ENCODE measurements around the gene CALML6. TPM values are rescaled to one million over a fixed set of nuclear protein-coding genes. Genes with fewer than 3 reads are reported as not detected.

The CALML6 gene, protein sequence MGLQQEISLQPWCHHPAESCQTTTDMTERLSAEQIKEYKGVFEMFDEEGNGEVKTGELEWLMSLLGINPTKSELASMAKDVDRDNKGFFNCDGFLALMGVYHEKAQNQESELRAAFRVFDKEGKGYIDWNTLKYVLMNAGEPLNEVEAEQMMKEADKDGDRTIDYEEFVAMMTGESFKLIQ
- total RNA-seq (2022; extraction: Qiagen RNA extraction; ENCODE audit: low read depth), result 0.22 to 0.27 TPM (median 0.25 TPM) in 4 of 5 replicates, not detected in the other

DNA sequence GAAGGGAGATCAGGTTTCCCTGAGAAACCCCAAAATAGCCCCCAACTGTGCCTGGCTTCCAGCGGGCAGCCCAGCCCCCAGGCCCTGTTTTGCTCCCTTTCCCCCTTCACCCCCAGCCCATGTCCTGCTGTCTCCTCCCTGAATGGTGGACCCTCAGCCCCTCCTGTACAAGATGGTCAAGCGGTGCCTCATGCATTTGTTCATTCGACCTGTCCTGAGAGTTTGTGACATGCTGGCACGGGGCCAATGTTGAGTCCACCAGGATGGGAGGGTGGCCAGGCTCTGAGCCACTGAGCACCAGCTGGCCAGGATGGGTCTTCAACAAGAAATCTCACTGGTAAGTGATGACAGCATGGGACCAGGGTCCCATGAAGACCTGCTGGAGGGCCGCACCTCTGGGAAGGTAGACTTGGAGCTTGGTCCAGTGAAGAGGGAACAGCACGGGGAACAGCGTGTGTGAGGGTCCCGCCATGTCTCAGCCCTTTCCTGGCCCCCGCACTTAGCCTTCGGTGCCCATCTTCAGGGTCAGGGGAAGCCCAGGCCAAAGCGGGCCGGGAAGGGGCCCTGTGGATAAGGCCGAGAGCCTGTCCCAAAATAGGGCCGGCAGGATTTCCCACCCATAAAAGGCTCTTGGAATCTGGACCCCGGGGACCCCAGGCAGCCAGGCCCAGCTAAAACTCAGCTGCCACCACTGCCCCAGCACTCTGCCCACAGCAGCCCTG is at the start of gene CALML6:
CALML6 (plus strand) TSS at position 290 of the 722 bp plus-strand sequence; CDS start at position 311, 21 bp downstream.

DNA sequence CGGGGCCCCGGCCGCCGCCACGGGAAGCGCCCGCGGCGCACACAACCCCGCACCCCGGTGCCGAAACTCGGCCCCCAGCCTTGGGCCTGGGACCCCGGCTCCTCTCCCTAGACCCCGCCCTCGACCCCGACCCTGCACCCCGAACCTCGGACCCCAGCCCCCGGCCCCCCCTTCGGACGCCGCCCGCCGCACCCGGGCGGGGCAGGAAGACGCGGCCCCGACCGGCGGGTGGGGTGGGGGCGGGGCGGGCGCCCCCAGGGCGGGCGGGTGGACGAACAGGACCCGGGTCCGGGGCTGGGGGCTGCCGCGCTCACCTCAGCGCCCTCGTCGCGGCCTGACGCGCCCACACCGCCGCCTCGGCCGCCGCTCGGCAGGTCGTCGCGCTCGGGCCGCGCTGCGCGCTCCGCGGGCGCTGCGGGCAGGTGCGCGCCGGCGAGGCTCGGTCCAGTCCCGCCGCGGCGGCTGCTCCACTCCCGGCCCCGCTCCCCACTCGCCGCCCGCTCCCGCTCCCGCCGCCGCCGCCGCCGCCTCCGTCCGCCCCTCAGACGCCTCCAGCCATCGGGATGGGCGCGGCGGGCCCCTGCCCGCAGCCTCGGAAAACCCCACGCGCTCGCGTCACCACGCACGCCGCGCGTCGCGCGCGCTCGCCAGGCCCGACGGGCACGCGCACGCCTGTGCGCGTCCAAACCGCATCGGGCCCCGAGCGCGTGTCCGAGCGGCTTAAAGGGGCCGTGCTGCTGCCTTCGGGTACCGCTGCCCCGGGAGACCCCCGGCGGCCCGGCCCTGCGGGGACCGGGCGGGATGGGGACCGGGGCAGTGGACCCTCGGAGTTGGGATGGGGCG is 24.3 kb upstream of the CALML6 start, which contains the start of gene GNB1:
GNB1 (minus strand) TSS at position 582 of the 843 bp plus-strand sequence. CDS start 65,634 bp downstream, outside the sequence.

DNA sequence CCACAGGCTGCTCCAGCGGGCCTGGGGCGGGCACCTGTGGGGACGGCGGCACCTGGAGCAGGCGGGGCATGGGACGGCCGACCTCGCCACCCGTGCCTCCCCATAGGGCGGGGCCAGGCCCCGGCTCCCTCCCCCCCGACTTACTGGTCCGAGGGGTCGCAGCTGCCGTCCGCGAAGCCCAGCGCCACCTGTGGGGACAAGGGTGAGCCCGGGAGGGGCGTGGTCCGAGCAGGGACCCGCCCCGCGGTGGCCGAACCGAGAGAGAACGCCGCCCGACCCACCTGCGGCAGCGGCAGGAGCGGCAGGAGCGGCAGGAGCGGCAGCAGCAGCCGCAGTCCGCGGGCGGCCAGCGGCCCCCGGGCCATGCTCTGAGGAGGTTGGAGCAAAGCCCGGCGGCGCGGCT is 3.8 kb downstream of the CALML6 start, which contains the start of gene TMEM52:
TMEM52 (minus strand) TSS at position 379 of the 403 bp plus-strand sequence; CDS start at position 365, 14 bp downstream.

Other genes with a start within 250 kb of the CALML6 start
- gene SLC35E2B, start 222.5 kb upstream of the CALML6 start, total RNA-seq (2022; extraction: Qiagen RNA extraction; ENCODE audit: low read depth), result 9.1 to 13.6 TPM (median 12.0 TPM) in 5 replicates
- gene CDK11A, start 190.9 kb upstream of the CALML6 start, total RNA-seq (2022; extraction: Qiagen RNA extraction; ENCODE audit: low read depth), result 18.9 to 23.6 TPM (median 22.9 TPM) in 5 replicates
- 26.7 to 40.1 TPM (median 38.1 TPM) in 5 replicates for gene NADK, start 136.8 kb upstream of the CALML6 start, total RNA-seq (2022; extraction: Qiagen RNA extraction; ENCODE audit: low read depth)
- 179 to 201 TPM (median 185 TPM) in 5 replicates for gene GNB1, start 24.2 kb upstream of the CALML6 start, total RNA-seq (2022; extraction: Qiagen RNA extraction; ENCODE audit: low read depth)
- 0.30 to 1.0 TPM (median 0.88 TPM) in 5 replicates for gene TMEM52, start 4.0 kb downstream of the CALML6 start, total RNA-seq (2022; extraction: Qiagen RNA extraction; ENCODE audit: low read depth)
- 0.10 TPM in 1 of 5 replicates, not detected in the others for gene CFAP74, start 88.5 kb downstream of the CALML6 start, total RNA-seq (2022; extraction: Qiagen RNA extraction; ENCODE audit: low read depth)
- 0.23 to 0.81 TPM (median 0.55 TPM) in 5 replicates for gene GABRD, start 104.1 kb downstream of the CALML6 start, total RNA-seq (2022; extraction: Qiagen RNA extraction; ENCODE audit: low read depth)
- gene PRKCZ, start 135.2 kb downstream of the CALML6 start, total RNA-seq (2022; extraction: Qiagen RNA extraction; ENCODE audit: low read depth), result 6.5 to 8.9 TPM (median 8.4 TPM) in 5 replicates

Measured in A549 treated with RU486 at 1 μM for 4 hours (cell line).